Measurements from ENCODE around the gene ARHGAP25. TPM values are rescaled to one million over a fixed set of nuclear protein-coding genes. Genes with fewer than 3 reads are reported as not detected.

The ARHGAP25 gene
- total RNA-seq, 3 donors from 2014 or later: 3.1 to 8.8 (median 8.2) TPM

DNA sequence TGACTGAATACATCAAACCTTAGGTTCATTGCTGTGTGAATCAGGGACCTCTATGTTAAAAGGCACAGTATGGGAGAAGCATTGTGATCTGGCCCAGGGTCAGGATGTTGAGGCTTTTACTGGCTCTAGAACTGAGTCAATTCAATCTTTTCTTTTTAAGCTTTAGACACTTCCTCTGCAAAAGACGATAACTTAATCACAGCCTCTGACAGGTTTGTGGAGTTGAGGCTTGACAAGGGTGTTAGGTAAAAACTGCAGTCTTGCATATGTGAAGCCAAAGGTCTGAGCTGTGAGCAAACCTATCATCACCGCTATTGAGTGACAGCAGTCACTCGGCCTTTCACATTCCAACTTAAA lies 17.3 kb upstream of the ARHGAP25 start:
- Histone ChIP-seq H3K36me3 (ENCODE audit: low read depth) (no peaks in the 10 kb centered on the region), H3K4me1 (ENCODE audit: low read depth) (peaks cover 7% of the 10 kb centered on the region), H3K9me3 (no peaks in the 10 kb centered on the region), H3K4me3 (no peak overlapping the region)
- ATAC-seq (no peak), DNase-seq (no peak)
- TF ChIP-seq, protein P1, sequence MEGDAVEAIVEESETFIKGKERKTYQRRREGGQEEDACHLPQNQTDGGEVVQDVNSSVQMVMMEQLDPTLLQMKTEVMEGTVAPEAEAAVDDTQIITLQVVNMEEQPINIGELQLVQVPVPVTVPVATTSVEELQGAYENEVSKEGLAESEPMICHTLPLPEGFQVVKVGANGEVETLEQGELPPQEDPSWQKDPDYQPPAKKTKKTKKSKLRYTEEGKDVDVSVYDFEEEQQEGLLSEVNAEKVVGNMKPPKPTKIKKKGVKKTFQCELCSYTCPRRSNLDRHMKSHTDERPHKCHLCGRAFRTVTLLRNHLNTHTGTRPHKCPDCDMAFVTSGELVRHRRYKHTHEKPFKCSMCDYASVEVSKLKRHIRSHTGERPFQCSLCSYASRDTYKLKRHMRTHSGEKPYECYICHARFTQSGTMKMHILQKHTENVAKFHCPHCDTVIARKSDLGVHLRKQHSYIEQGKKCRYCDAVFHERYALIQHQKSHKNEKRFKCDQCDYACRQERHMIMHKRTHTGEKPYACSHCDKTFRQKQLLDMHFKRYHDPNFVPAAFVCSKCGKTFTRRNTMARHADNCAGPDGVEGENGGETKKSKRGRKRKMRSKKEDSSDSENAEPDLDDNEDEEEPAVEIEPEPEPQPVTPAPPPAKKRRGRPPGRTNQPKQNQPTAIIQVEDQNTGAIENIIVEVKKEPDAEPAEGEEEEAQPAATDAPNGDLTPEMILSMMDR (IDR thresholded peaks at IDR 0.05): no peak
- intact Hi-C loops (cut with DNase I, micrococcal nuclease): no loop called here

DNA sequence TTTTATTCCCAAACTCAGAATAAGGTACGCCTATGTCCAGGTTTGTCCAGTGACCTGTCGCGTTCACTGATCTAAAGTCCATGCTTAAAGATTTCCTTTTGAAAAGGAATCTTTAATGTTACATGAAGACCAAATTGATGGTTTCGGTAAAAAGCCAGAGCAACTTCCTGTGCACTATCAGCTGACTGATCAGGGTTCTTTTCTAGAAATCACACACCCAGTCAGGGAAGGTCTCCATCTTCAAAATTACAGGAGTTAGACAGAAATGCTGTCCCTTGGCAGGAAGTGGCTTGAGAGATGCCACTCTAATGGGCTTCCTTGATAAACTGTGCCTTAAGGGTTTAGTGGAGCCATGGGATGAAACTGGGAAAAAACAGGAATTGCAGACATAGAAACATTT lies 14.7 kb upstream of the ARHGAP25 start:
- Histone ChIP-seq H3K9me3 (no peaks in the 10 kb centered on the region), H3K36me3 (ENCODE audit: low read depth) (no peaks in the 10 kb centered on the region), H3K4me1 (ENCODE audit: low read depth) (peaks cover 7% of the 10 kb centered on the region), H3K4me3 (no peak overlapping the region)
- TF ChIP-seq, protein P1 (IDR thresholded peaks at IDR 0.05): no peak
- intact Hi-C loops (cut with DNase I, micrococcal nuclease): no loop called here
- no peak for DNase-seq
- no peak for ATAC-seq

DNA sequence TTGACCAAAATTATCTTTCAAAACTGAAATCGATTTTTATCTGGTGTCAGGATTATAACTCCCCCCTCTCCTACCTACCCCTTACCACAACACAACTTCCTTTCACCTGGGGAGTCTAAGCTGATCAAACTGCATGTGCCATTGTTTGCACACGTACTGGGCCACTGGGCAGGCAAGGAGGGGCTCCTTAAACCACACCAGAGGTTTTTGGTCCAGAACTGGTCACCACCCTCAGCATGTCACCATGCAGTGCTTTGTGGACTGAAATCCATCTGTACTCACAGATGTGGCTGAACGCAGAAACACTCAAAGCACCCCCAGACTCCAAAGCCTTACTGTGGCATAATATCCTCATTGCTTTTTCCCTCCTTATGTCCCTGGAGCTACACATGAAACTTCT lies 13.9 kb upstream of the ARHGAP25 start:
- intact Hi-C loops (cut with DNase I, micrococcal nuclease): no loop called here
- no peak for DNase-seq
- Histone ChIP-seq H3K4me3 (no peak overlapping the region), H3K36me3 (ENCODE audit: low read depth) (no peaks in the 10 kb centered on the region), H3K4me1 (ENCODE audit: low read depth) (peaks cover 7% of the 10 kb centered on the region), H3K9me3 (no peaks in the 10 kb centered on the region)
- ATAC-seq: no peak
- TF ChIP-seq, protein P1 (IDR thresholded peaks at IDR 0.05): no peak

DNA sequence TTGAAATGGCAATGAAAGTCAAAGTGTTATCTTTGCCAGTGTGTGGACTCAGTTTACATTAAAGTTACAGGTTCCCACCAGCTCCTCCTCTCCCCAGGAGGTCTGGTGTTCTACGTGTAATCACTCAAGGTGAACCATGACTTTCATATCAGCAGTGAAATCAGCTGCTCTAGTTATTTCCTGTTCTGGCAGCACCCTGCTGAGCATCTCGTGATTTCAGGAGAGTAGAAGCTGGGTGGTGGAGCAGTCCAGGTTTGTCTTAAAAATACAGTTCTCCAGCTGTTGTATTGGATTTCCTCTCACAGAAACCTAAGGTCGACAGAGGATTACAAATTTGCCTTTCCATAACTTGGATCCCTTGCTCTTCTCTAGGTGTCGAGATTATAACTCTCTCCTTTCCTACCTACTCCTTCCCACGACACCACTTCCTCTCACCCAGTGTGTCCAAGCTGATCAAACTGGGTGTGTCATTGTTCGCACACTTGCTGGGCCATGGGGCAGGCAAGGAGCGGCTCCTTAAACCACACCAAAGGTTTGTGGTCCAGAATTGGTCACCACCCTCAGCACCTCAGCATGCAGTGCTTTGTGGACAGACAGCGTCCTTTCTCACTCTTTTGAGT lies 13.0 kb upstream of the ARHGAP25 start:
- DNase-seq (peak in 1 of 3 donors; percentile 46), ATAC-seq (peak; percentile 88)
- no peaks in the 10 kb centered on the region for H3K9me3 ChIP-seq
- no peaks in the 10 kb centered on the region for H3K36me3 ChIP-seq (ENCODE audit: low read depth)
- H3K4me1 ChIP-seq (ENCODE audit: low read depth): peaks cover 7% of the 10 kb centered on the region
- TF ChIP-seq, protein P1 (IDR thresholded peaks at IDR 0.05): no peak
- intact Hi-C loops (cut with DNase I, micrococcal nuclease): no loop called here
- H3K4me3 ChIP-seq: no peak overlapping the region

DNA sequence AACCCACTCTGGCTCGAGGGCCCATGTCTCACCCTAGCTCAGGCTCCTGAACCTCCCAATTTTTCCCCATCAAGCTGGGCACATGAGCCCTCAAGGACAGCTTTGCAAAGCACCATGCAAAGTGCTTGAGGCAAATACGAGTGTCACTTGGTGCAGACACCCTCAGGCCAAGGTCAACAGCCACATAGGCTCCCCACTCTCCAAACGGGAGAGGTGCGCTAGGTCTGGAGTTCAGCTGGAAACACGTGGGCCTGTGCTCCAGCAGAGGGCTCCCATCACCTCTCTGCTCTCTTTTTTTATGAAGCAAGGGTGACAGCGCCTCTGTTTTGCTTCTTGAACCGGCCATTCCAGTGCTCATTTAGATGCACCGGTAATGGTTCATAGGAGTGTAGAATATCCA lies 11.9 kb upstream of the ARHGAP25 start:
- Histone ChIP-seq H3K4me1 (ENCODE audit: low read depth) (peaks cover 10% of the 10 kb centered on the region), H3K4me3 (no peak overlapping the region), H3K36me3 (ENCODE audit: low read depth) (no peaks in the 10 kb centered on the region), H3K9me3 (no peaks in the 10 kb centered on the region)
- DNase-seq (no peak), ATAC-seq (no peak)
- TF ChIP-seq, protein P1 (IDR thresholded peaks at IDR 0.05): no peak
- intact Hi-C loops (cut with DNase I, micrococcal nuclease): no loop called here

DNA sequence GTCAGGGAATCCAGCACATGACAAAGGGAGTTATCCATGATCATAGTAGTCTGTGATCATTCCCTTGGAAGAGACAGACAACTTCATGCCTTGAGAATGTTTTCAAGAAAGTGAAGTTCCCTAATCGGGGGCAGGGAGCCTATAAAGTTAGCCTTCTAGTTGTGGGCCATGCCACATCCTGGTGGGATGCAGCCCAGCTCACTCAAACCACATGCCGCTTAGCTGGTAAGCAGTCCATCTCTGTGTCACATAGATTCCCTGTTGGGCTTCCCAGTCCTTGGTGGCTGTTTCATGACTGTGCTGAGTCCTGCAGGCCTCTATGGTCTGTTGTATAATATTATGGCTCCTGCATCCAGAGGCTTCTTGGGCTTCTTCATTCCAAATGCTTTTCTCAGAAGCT lies 11.4 kb upstream of the ARHGAP25 start:
- DNase-seq (no peak), ATAC-seq (no peak)
- H3K4me3 ChIP-seq: no peak overlapping the region
- no peaks in the 10 kb centered on the region for H3K9me3 ChIP-seq
- no peaks in the 10 kb centered on the region for H3K36me3 ChIP-seq (ENCODE audit: low read depth)
- peaks cover 10% of the 10 kb centered on the region for H3K4me1 ChIP-seq (ENCODE audit: low read depth)
- intact Hi-C loops (cut with DNase I, micrococcal nuclease): no loop called here
- TF ChIP-seq, protein P1 (IDR thresholded peaks at IDR 0.05): no peak

Data from mucosa of descending colon (tissue), 3 donors.